ENCODE measurements around the gene HS1BP3. TPM values are rescaled to one million over a fixed set of nuclear protein-coding genes. Genes with fewer than 3 reads are reported as not detected.

HS1BP3 gene
- total and polyA plus RNA-seq, 2 of the 13 experiments (the other 11 are each of a cell fraction or from before 2014, with no cell fraction given) = 15.2 to 22.0 TPM

GRCh38 chr2:20590704-20591515, 60.0 kb downstream of the HS1BP3 start (continued):
- TF ChIP-seq HINFP (CRISPR knock-in tag; IDR thresholded peaks at IDR 0.05; ENCODE audit: low read depth) (no peak), PAXIP1 (CRISPR knock-in tag; conservative IDR thresholded peaks at IDR 0.05) (peak; percentile 32; the same call in 1 of the 2 replicates), ZXDC (CRISPR knock-in tag; IDR thresholded peaks at IDR 0.05) (no peak)

Data from HepG2 (cell line).